Lung (tissue), 12 donors: ENCODE results near the gene APOO. TPM values are rescaled to one million over a fixed set of nuclear protein-coding genes. Genes with fewer than 3 reads are reported as not detected.

Experiments used
- ATAC-seq: fragments of 200-7000 bp; cut with Tn5 transposase; one replicate; pipeline ENCODE4 v1.9.1; 2020; ENCODE audit warnings: moderate number of reproducible peaks; ENCODE audit not compliant: insufficient read depth, low FRiP score
- DNase-seq, 3 donors: peaks; one replicate each; pipeline ENCODE4 v3.0.0-alpha.2; 2013 to 2017
- H3K27ac ChIP-seq, 2 donors: one replicate each; pipeline ENCODE4 v1.5.1; 2013; ENCODE audit warnings: mild to moderate bottlenecking in 2 of 2, moderate library complexity in 2 of 2, control low read depth in 1 of 2, inconsistent platforms in 1 of 2, low read depth in 1 of 2, low read length in 1 of 2
- H3K27me3 ChIP-seq, 3 donors: one replicate each; pipeline ENCODE4 v1.5.1; 2013; ENCODE audit warnings: low read length in 2 of 3; ENCODE audit not compliant: control insufficient read depth in 3 of 3, insufficient read depth in 3 of 3
- H3K36me3 ChIP-seq, 4 donors: one replicate each; pipeline ENCODE4 v1.5.1; 2013; ENCODE audit warnings: low read length in 4 of 4, mild to moderate bottlenecking in 1 of 4, moderate library complexity in 1 of 4; ENCODE audit not compliant: control insufficient read depth in 4 of 4, insufficient read depth in 4 of 4
- H3K4me1 ChIP-seq, 5 donors: one replicate each; pipeline ENCODE4 v1.5.1; 2013; ENCODE audit warnings: low read length in 5 of 5, mild to moderate bottlenecking in 2 of 5, moderate library complexity in 1 of 5; ENCODE audit not compliant: control insufficient read depth in 5 of 5, insufficient read depth in 5 of 5
- H3K4me3 ChIP-seq: one replicate; pipeline ENCODE4 v1.5.1; 2013; ENCODE audit warnings: mild to moderate bottlenecking, control low read depth, moderate library complexity
- H3K9ac ChIP-seq, 2 donors: one replicate each; pipeline ENCODE4 v1.5.1; 2013; ENCODE audit warnings: low read length in 2 of 2, control low read depth in 1 of 2; ENCODE audit not compliant: insufficient read depth in 1 of 2
- H3K9me3 ChIP-seq, 4 donors: one replicate each; pipeline ENCODE4 v1.5.1; 2013; ENCODE audit warnings: low read length in 3 of 4, mild to moderate bottlenecking in 1 of 4, moderate library complexity in 1 of 4; ENCODE audit not compliant: control insufficient read depth in 4 of 4, insufficient read depth in 3 of 4
- CTCF ChIP-seq: IDR thresholded peaks from 2 replicates; pipeline ENCODE4 v1.5.1; 2012; ENCODE audit warnings: mild to moderate bottlenecking; ENCODE audit errors: control extremely low read depth, extremely low read depth
- WGBS, 2 donors: extraction: QIAGEN DNeasy Blood & Tissue Kit; methylation state at CpG; one replicate each; pipeline ENCODE4 v1.1.7; 2013; 5-methylcytosine and 5-hydroxymethylcytosine counted together
- polyA plus RNA-seq, 2 donors: library from polyadenylated mRNA; stranded (reverse); fragments of 200-250 nt; gene quantifications; one replicate each; pipeline ENCODE4 v1.2.1, GENCODE V29; 2013
- total RNA-seq, 2 donors: library from RNA; depleted of rRNA in 1 of 2; stranded (reverse); fragments of >200 nt in 1 of 2; gene quantifications; one replicate each; pipeline ENCODE4 v1.2.1, GENCODE V29; 2014 to 2021
- donor health status: control.
- donor health status: control.
- donor health status: Bipolar disorder and iron deficiency.
- donor health status: healthy.
- donor health status: DM: yes; HTN: yes; CAD: no.

APOO gene
- total and polyA plus RNA-seq, 4 donors, result 8.9 to 25.0 (median 22.6) TPM

GRCh38 chrX:23788946-23789345 is 118.8 kb downstream of the APOO start:
- no peak for TF ChIP-seq CTCF
- no peak overlapping the region for H3K9ac ChIP-seq
- 69 to 71% methylated on average over 4 of the region's 4 CpGs for WGBS, 2 donors
- peaks cover 0 to 3% (median 0%) of the 10 kb centered on the region in 3 donors for H3K27me3 ChIP-seq
- ATAC-seq (no peak), DNase-seq (no peak)
- H3K36me3 ChIP-seq, result peaks cover 0 to 9% (median 4%) of the 10 kb centered on the region in 4 donors
- H3K4me3 ChIP-seq, result no peak overlapping the region
- H3K27ac ChIP-seq, result no peak overlapping the region
- H3K9me3 ChIP-seq, result no peaks in the 10 kb centered on the region
- peaks cover 0 to 7% (median 0%) of the 10 kb centered on the region in 5 donors for H3K4me1 ChIP-seq

GRCh38 chrX:23788521-23788920 is 119.2 kb downstream of the APOO start:
- H3K9me3 ChIP-seq, result no peaks in the 10 kb centered on the region
- DNase-seq (no peak), ATAC-seq (no peak)
- TF ChIP-seq CTCF, result no peak
- peaks cover 0 to 11% (median 5%) of the 10 kb centered on the region in 4 donors for H3K36me3 ChIP-seq
- no peak overlapping the region for H3K4me3 ChIP-seq
- peak overlapping the region in 1 of 2 donors; percentile 9 for H3K27ac ChIP-seq
- no peak overlapping the region for H3K9ac ChIP-seq
- peaks cover 0 to 7% (median 0%) of the 10 kb centered on the region in 5 donors for H3K4me1 ChIP-seq
- peaks cover 0 to 3% (median 0%) of the 10 kb centered on the region in 3 donors for H3K27me3 ChIP-seq

GRCh38 chrX:23787745-23788118 is 120.0 kb downstream of the APOO start:
- ATAC-seq (no peak), DNase-seq (no peak)
- Histone ChIP-seq H3K9me3 (no peaks in the 10 kb centered on the region), H3K4me1 (no peaks in the 10 kb centered on the region), H3K27me3 (peaks cover 0 to 3% (median 0%) of the 10 kb centered on the region in 3 donors), H3K9ac (no peak overlapping the region), H3K36me3 (peaks cover 0 to 11% (median 5%) of the 10 kb centered on the region in 4 donors), H3K4me3 (no peak overlapping the region), H3K27ac (no peak overlapping the region)
- WGBS, 2 donors, result 95 to 100% methylated on average over 2 of the region's 2 CpGs
- no peak for TF ChIP-seq CTCF

GRCh38 chrX:23786268-23786815 is 121.4 kb downstream of the APOO start:
- Histone ChIP-seq H3K9me3 (no peaks in the 10 kb centered on the region), H3K36me3 (peaks cover 0 to 11% (median 5%) of the 10 kb centered on the region in 4 donors), H3K27ac (peak overlapping the region; percentile 22 to 40), H3K9ac (no peak overlapping the region), H3K4me1 (no peaks in the 10 kb centered on the region), H3K27me3 (peaks cover 0 to 3% (median 0%) of the 10 kb centered on the region in 3 donors), H3K4me3 (no peak overlapping the region)
- TF ChIP-seq CTCF, result no peak
- DNase-seq (no peak), ATAC-seq (no peak)
- 74 to 77% methylated on average over 8 to 11 of the region's 11 CpGs for WGBS, 2 donors
